ENCODE data around the gene MYMK. TPM values are rescaled to one million over a fixed set of nuclear protein-coding genes. Genes with fewer than 3 reads are reported as not detected.
A peak's percentile ranks its signal among the peaks of the same experiment; 100 is the strongest.

Gene MYMK
- total and polyA plus RNA-seq, 8 donors: not detected

GRCh38 chr9:133471551-133472276 lies 53.0 kb downstream of the MYMK start:
- Histone ChIP-seq H3K9me3 (no peaks in the 10 kb centered on the region), H3K4me3 (no peak overlapping the region), H3K27me3 (no peaks in the 10 kb centered on the region), H3K27ac (peak overlapping the region in 4 of 5 donors; percentile 13 to 60 (median 50)), H3K36me3 (peaks cover 5 to 52% (median 35%) of the 10 kb centered on the region in 4 donors), H3K4me1 (peaks cover 25 to 42% (median 27%) of the 10 kb centered on the region in 4 donors)
- TF ChIP-seq, protein P1, sequence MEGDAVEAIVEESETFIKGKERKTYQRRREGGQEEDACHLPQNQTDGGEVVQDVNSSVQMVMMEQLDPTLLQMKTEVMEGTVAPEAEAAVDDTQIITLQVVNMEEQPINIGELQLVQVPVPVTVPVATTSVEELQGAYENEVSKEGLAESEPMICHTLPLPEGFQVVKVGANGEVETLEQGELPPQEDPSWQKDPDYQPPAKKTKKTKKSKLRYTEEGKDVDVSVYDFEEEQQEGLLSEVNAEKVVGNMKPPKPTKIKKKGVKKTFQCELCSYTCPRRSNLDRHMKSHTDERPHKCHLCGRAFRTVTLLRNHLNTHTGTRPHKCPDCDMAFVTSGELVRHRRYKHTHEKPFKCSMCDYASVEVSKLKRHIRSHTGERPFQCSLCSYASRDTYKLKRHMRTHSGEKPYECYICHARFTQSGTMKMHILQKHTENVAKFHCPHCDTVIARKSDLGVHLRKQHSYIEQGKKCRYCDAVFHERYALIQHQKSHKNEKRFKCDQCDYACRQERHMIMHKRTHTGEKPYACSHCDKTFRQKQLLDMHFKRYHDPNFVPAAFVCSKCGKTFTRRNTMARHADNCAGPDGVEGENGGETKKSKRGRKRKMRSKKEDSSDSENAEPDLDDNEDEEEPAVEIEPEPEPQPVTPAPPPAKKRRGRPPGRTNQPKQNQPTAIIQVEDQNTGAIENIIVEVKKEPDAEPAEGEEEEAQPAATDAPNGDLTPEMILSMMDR (IDR thresholded peaks at IDR 0.05): no peak
- TF ChIP-seq POLR2AphosphoS5 (IDR thresholded peaks at IDR 0.05) (peak in 2 of 3 donors; percentile 29 to 39), EP300 (IDR thresholded peaks at IDR 0.05) (no peak), POLR2A (IDR thresholded peaks at IDR 0.05) (no peak)
- peak; percentile 53 to 70 for DNase-seq
- intact Hi-C loops (cut with DNase I; ENCODE audit: low total_unique reads): no loop called here
- WGBS, 5 donors: 63 to 75% (median 66%) methylated on average over 23 to 27 of the region's 27 CpGs

DNA sequence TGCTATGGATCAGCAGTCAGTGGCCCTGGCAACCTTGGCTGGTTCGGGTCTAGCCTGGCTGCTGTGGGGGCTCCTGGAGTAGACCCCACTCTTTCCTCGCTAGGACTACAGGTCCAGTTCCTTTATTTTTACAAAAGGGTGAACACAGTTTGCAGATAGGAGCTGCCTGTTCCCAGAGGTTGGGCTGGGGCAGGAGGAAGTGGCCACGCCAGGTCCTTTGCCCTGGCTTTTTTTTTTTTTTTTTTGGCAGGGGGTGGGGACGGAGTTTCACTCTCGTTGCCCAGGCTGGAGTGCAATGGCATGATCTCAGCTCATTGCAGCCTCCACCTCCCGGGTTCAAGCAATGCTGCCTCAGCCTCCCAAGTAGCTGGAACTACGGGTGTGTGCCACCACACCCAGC lies 53.8 kb downstream of the MYMK start:
- Histone ChIP-seq H3K4me3 (no peak overlapping the region), H3K27me3 (no peaks in the 10 kb centered on the region), H3K27ac (peak overlapping the region; percentile 13 to 60 (median 52)), H3K9me3 (no peaks in the 10 kb centered on the region), H3K36me3 (peaks cover 5 to 49% (median 38%) of the 10 kb centered on the region in 4 donors), H3K4me1 (peaks cover 25 to 40% (median 27%) of the 10 kb centered on the region in 4 donors)
- intact Hi-C loops (cut with DNase I; ENCODE audit: low total_unique reads): no loop called here
- DNase-seq: no peak
- TF ChIP-seq, protein P1 (IDR thresholded peaks at IDR 0.05): no peak
- TF ChIP-seq EP300 (IDR thresholded peaks at IDR 0.05): no peak
- no peak for TF ChIP-seq POLR2AphosphoS5 (IDR thresholded peaks at IDR 0.05)
- no peak for TF ChIP-seq POLR2A (IDR thresholded peaks at IDR 0.05)
- 44 to 62% (median 48%) methylated on average over 7 of the region's 7 CpGs for WGBS, 5 donors

DNA sequence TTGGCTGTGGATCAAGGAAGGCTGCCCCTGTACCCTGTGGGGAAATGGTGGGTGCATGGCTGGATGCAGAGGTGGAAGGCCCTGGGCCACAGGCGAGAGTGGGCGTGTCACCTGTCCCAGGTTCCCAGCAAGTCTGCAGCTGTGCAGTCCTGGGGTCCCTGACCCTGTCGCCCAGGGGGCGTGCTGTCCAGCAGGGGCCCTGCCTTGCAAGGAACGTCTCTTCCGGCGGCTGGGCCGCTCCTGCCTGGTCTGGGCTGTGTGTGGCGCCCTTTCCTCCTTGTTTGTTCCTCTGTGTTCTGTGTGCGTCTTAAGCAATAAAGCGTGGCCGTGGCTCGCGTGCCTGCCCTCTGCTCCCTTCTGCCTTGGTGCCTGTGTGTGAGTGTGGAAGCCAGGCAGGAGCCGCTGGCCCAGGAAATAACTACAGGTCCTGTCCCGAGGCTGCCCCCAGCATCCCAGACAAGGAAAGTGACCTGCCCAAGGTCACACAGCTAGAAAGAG lies 54.3 kb downstream of the MYMK start:
- H3K4me3 ChIP-seq: no peak overlapping the region
- no peaks in the 10 kb centered on the region for H3K9me3 ChIP-seq
- H3K4me1 ChIP-seq: peaks cover 25 to 40% (median 27%) of the 10 kb centered on the region in 4 donors
- DNase-seq: no peak
- H3K36me3 ChIP-seq: peaks cover 6 to 49% (median 43%) of the 10 kb centered on the region in 4 donors
- intact Hi-C loops (cut with DNase I; ENCODE audit: low total_unique reads): no loop called here
- no peaks in the 10 kb centered on the region for H3K27me3 ChIP-seq
- no peak for TF ChIP-seq POLR2A (IDR thresholded peaks at IDR 0.05)
- WGBS, 5 donors: 51 to 81% (median 57%) methylated on average over 9 to 16 of the region's 16 CpGs
- H3K27ac ChIP-seq: peak overlapping the region; percentile 13 to 60 (median 52)

GRCh38 chr9:133468777-133469421 lies 55.9 kb downstream of the MYMK start:
- WGBS, 5 donors: 84 to 95% (median 87%) methylated on average over 4 to 6 of the region's 6 CpGs
- peaks cover 14 to 58% (median 54%) of the 10 kb centered on the region in 4 donors for H3K36me3 ChIP-seq
- TF ChIP-seq EP300 (IDR thresholded peaks at IDR 0.05): no peak
- TF ChIP-seq POLR2A (IDR thresholded peaks at IDR 0.05): no peak
- TF ChIP-seq POLR2AphosphoS5 (IDR thresholded peaks at IDR 0.05): no peak
- TF ChIP-seq, protein P1 (IDR thresholded peaks at IDR 0.05): no peak
- intact Hi-C loops (cut with DNase I; ENCODE audit: low total_unique reads): no loop called here
- H3K27ac ChIP-seq: peak overlapping the region in 1 of 5 donors; percentile 58
- H3K4me1 ChIP-seq: peaks cover 25 to 48% (median 27%) of the 10 kb centered on the region in 4 donors
- DNase-seq: no peak
- no peak overlapping the region for H3K4me3 ChIP-seq
- H3K9me3 ChIP-seq: no peaks in the 10 kb centered on the region
- no peaks in the 10 kb centered on the region for H3K27me3 ChIP-seq

Measured in stomach (tissue), 9 donors.